HepG2 (cell line): ENCODE measurements around the gene EFNA2. TPM values are rescaled to one million over a fixed set of nuclear protein-coding genes. Genes with fewer than 3 reads are reported as not detected.
A peak's percentile ranks its signal among the peaks of the same experiment; 100 is the strongest.

ENCODE experiments used
- ARID2 ChIP-seq: sonication (generic); formaldehyde crosslinking; IDR thresholded peaks from 2 replicates; pipeline ENCODE4 v1.8.1; 2022; ENCODE audit warnings: mild to moderate bottlenecking, missing genetic modification reagents, borderline replicate concordance
- DNMT3B ChIP-seq: conservative IDR thresholded peaks from 2 replicates; pipeline ENCODE4 v1.6.1; 2016; ENCODE audit warnings: missing biosample characterization, control low read depth
- FOXJ3 ChIP-seq: sonication (generic); formaldehyde crosslinking; IDR thresholded peaks from 2 replicates; pipeline ENCODE4 v1.4.0; 2020; ENCODE audit warnings: missing genetic modification reagents, mild to moderate bottlenecking, borderline replicate concordance
- HDAC1 ChIP-seq: sonication (generic); formaldehyde crosslinking; IDR thresholded peaks from 2 replicates; pipeline ENCODE4 v1.5.1; 2020; ENCODE audit warnings: mild to moderate bottlenecking, missing genetic modification reagents
- IRF2 ChIP-seq: IDR thresholded peaks from 2 replicates; pipeline ENCODE4 v1.6.1; 2018; ENCODE audit warnings: missing genetic modification reagents, missing compliant biosample characterization
- KLF15 ChIP-seq: sonication (generic); formaldehyde crosslinking; IDR thresholded peaks from 2 replicates; pipeline ENCODE4 v1.8.1; 2023; ENCODE audit warnings: borderline replicate concordance, mild to moderate bottlenecking, inconsistent platforms, missing genetic modification reagents, mixed read lengths
- NR2C2 ChIP-seq: sonication (generic); formaldehyde crosslinking; IDR thresholded peaks from 2 replicates; pipeline ENCODE4 v1.4.0; 2020; ENCODE audit warnings: missing genetic modification reagents, mild to moderate bottlenecking, moderate library complexity, borderline replicate concordance
- PAF1 ChIP-seq: IDR thresholded peaks from 2 replicates; pipeline ENCODE4 v1.6.1; 2016; ENCODE audit warnings: missing genetic modification reagents, missing compliant biosample characterization
- PLRG1 ChIP-seq: fragments of 450-650 bp; conservative IDR thresholded peaks from 2 replicates; pipeline ENCODE4 v1.6.1; 2016
- SALL2 ChIP-seq: sonication (generic); formaldehyde crosslinking; IDR thresholded peaks from 2 replicates; pipeline ENCODE4 v1.8.1; 2023; ENCODE audit warnings: mild to moderate bottlenecking, missing genetic modification reagents, inconsistent platforms
- TEAD3 ChIP-seq: optimal IDR thresholded peaks from 2 replicates; pipeline ENCODE3; 2016; ENCODE audit warnings: borderline replicate concordance
- ZC3H4 ChIP-seq: sonication (generic); formaldehyde crosslinking; IDR thresholded peaks from 2 replicates; pipeline ENCODE4 v1.4.0; 2020; ENCODE audit warnings: missing genetic modification reagents, borderline replicate concordance
- ZNF556 ChIP-seq: sonication (generic); formaldehyde crosslinking; IDR thresholded peaks from 2 replicates; pipeline ENCODE4 v1.4.0; 2020; ENCODE audit warnings: mild to moderate bottlenecking, missing genetic modification reagents, borderline replicate concordance
- ZNF746 ChIP-seq: sonication (generic); formaldehyde crosslinking; IDR thresholded peaks from 2 replicates; pipeline ENCODE4 v1.8.0; 2022; ENCODE audit warnings: mild to moderate bottlenecking, missing genetic modification reagents
- ZNF749 ChIP-seq: sonication (generic); formaldehyde crosslinking; IDR thresholded peaks from 2 replicates; pipeline ENCODE4 v1.8.0; 2022; ENCODE audit warnings: mild to moderate bottlenecking, missing genetic modification reagents, moderate library complexity, borderline replicate concordance
- ZNF773 ChIP-seq: sonication (generic); formaldehyde crosslinking; IDR thresholded peaks from 2 replicates; pipeline ENCODE4 v1.4.0; 2020; ENCODE audit warnings: missing genetic modification reagents, borderline replicate concordance
- polyA plus RNA-seq, 8 experiments: library from polyadenylated mRNA; depleted of rRNA in 3 of 8; stranded (reverse) in 7 of 8; unstranded in 1 of 8; fragments of >200 nt; fragmentation: Illumina TruSeq in 4 of 8; extraction: Trizol in 4 of 8; gene quantifications; 2 replicates each; pipeline versions ENCODE4 v1.2.1 to v1.2.3, GENCODE V29; 2011 to 2016; ENCODE audit warnings: low read depth in 4 of 8, missing spikeins in 1 of 8, mixed read lengths in 1 of 8; ENCODE audit not compliant: insufficient read depth in 1 of 8
- total RNA-seq, 5 experiments: library from RNA; depleted of rRNA; stranded (reverse); fragments of >200 nt; fragmentation: Illumina TruSeq; extraction: Trizol; gene quantifications; 2 replicates each; pipeline ENCODE4 v1.2.3, GENCODE V29; 2016; ENCODE audit warnings: low read depth in 1 of 5
- TF ChIP-seq, protein P1 (sequence below), 2 experiments: fragments of 450-650 bp in 1 of 2; sonication (generic) in 1 of 2; formaldehyde crosslinking in 1 of 2; IDR thresholded peaks; 2 replicates each; pipeline versions ENCODE4 v1.6.1 to v1.8.0; 2016 to 2022; ENCODE audit warnings: antibody characterized with exemption in 1 of 2, mild to moderate bottlenecking in 1 of 2, missing genetic modification reagents in 1 of 2
- TF ChIP-seq, protein P2 (sequence below): sonication (generic); formaldehyde crosslinking; IDR thresholded peaks from 2 replicates; pipeline ENCODE4 v1.5.1; 2020; ENCODE audit warnings: mild to moderate bottlenecking, missing genetic modification reagents

EFNA2 gene
- total and polyA plus RNA-seq, 2 of the 13 experiments (the other 11 are each of a cell fraction or from before 2014, with no cell fraction given), result 6.0 to 9.9 TPM

DNA sequence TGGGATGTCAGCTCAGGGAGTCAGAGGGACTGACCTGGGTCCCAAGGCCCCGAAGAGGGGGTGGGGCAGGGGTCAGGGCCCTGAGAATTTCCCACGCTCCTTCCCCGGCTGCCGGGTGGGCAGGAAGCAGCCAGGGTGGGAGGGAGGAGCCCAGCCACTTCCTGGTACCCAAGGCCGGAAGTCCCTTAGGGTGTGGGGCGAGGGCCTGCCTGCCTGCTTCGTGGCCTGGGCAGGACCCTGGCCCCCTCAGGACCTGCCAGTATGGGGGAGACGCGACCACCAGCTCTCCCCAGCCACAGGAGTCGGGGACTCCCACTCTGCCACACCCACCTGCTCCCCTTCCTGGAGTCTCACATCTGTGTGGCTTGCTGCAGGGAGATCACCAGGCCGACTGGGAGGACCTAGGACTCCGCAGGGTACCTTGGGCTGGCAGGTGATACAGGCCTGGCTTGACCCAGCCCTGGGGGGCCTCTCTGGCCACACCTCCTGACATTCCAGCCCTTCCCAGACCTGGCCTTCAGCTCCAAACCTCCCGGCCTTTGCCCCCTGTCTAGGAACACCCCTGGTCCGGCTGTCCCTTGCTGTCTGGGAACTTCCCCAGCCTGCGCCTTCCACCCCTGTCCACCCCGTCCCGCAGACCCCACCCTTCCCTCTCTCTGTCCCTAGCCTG lies 26.3 kb upstream of the EFNA2 start (continued):
- TF ChIP-seq SALL2, result no peak
- TF ChIP-seq, protein P1, sequence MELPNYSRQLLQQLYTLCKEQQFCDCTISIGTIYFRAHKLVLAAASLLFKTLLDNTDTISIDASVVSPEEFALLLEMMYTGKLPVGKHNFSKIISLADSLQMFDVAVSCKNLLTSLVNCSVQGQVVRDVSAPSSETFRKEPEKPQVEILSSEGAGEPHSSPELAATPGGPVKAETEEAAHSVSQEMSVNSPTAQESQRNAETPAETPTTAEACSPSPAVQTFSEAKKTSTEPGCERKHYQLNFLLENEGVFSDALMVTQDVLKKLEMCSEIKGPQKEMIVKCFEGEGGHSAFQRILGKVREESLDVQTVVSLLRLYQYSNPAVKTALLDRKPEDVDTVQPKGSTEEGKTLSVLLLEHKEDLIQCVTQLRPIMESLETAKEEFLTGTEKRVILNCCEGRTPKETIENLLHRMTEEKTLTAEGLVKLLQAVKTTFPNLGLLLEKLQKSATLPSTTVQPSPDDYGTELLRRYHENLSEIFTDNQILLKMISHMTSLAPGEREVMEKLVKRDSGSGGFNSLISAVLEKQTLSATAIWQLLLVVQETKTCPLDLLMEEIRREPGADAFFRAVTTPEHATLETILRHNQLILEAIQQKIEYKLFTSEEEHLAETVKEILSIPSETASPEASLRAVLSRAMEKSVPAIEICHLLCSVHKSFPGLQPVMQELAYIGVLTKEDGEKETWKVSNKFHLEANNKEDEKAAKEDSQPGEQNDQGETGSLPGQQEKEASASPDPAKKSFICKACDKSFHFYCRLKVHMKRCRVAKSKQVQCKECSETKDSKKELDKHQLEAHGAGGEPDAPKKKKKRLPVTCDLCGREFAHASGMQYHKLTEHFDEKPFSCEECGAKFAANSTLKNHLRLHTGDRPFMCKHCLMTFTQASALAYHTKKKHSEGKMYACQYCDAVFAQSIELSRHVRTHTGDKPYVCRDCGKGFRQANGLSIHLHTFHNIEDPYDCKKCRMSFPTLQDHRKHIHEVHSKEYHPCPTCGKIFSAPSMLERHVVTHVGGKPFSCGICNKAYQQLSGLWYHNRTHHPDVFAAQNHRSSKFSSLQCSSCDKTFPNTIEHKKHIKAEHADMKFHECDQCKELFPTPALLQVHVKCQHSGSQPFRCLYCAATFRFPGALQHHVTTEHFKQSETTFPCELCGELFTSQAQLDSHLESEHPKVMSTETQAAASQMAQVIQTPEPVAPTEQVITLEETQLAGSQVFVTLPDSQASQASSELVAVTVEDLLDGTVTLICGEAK (IDR thresholded peaks at IDR 0.05), result no peak
- TF ChIP-seq, protein P1 (CRISPR knock-in tag; IDR thresholded peaks at IDR 0.05), result peak; percentile 61
- TF ChIP-seq, protein P2, sequence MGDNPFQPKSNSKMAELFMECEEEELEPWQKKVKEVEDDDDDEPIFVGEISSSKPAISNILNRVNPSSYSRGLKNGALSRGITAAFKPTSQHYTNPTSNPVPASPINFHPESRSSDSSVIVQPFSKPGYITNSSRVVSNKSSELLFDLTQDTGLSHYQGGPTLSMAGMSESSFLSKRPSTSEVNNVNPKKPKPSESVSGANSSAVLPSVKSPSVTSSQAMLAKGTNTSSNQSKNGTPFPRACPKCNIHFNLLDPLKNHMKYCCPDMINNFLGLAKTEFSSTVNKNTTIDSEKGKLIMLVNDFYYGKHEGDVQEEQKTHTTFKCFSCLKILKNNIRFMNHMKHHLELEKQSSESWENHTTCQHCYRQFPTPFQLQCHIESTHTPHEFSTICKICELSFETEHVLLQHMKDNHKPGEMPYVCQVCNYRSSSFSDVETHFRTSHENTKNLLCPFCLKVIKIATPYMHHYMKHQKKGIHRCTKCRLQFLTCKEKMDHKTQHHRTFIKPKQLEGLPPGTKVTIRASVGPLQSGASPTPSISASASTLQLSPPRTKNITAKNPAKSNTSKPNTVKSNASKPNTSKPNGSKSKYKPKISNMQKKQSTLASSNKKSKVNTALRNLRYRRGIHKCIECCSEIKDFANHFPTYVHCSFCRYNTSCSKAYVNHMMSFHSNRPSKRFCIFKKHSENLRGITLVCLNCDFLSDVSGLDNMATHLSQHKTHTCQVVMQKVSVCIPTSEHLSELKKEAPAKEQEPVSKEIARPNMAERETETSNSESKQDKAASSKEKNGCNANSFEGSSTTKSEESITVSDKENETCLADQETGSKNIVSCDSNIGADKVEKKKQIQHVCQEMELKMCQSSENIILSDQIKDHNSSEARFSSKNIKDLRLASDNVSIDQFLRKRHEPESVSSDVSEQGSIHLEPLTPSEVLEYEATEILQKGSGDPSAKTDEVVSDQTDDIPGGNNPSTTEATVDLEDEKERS (CRISPR knock-in tag), result peak; percentile 81; the same call in 1 of the 2 replicates
- TF ChIP-seq PAF1 (CRISPR knock-in tag), result peak; percentile 100
- no peak for TF ChIP-seq ARID2
- TF ChIP-seq TEAD3 (CRISPR knock-in tag), result peak; percentile 94
- TF ChIP-seq IRF2 (CRISPR knock-in tag), result peak; percentile 82
- no peak for TF ChIP-seq KLF15
- TF ChIP-seq PLRG1, result no peak
- peak; percentile 79 for TF ChIP-seq NR2C2 (CRISPR knock-in tag)
- TF ChIP-seq ZNF746 (CRISPR knock-in tag), result peak; percentile 97
- peak; percentile 88; the same call in 1 of the 2 replicates for TF ChIP-seq ZNF749
- TF ChIP-seq FOXJ3, result no peak
- TF ChIP-seq DNMT3B (CRISPR knock-in tag), result 0 out of 2 replicates have a peak, but pooled peaks have one; percentile 22
- 0 out of 2 replicates have a peak, but pooled peaks have one; percentile 51 for TF ChIP-seq ZNF556 (CRISPR knock-in tag)
- TF ChIP-seq ZC3H4 (CRISPR knock-in tag), result peak; percentile 93; the same call in 1 of the 2 replicates
- peak; percentile 89 for TF ChIP-seq HDAC1 (CRISPR knock-in tag)
- TF ChIP-seq ZNF773 (CRISPR knock-in tag), result no peak
